GM19193 (cell line): ENCODE measurements around the gene LRRTM3.

ENCODE experiments used
- POLR2A ChIP-seq: IDR thresholded peaks from 4 replicates; pipeline ENCODE4 v1.6.1; 2011; ENCODE audit not compliant: insufficient read depth, insufficient read length; ENCODE audit errors: extremely low read depth

LRRTM3 gene

GRCh38 chr10:67115972-67116371 lies 190.1 kb downstream of the LRRTM3 start:
- TF ChIP-seq POLR2A = no peak

DNA sequence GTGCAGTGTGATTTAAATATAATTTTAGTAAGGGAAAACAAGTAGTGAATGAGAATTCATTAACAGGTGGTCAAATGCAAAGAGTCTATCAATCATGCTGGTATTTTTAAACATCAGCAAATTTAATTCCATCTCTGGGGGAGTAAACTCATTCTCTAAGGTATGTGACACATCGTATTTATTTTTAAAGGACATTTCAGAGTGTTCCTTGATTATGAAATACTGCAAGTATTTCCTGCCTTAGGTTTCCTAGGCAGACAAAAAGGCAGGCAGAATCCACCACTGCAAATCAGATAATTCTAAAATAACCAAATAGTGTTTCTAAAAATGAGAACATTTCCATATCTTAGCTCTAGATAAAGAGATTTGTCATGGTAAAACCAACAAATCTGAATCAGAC lies 193.8 kb downstream of the LRRTM3 start:
- no peak for TF ChIP-seq POLR2A

GRCh38 chr10:67127441-67127840 lies 201.6 kb downstream of the LRRTM3 start:
- no peak for TF ChIP-seq POLR2A

DNA sequence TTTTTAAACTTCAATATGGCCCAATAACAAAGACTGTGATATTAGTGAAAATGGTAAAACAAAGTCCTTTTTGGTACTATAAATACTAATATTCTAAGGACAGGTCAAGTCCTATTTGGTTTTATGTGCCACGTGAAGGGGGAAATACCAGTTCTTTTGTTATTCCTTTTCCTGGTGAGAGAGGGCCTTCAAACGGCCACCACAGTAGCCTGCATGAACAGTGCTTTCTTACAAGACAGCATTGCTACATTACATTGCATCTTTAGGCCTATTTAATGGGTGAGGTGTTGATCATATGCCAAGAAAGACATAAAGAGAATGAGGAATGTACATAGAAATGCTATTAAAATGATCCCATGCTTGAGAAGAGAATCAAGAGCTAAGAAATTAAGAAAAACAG lies 214.8 kb downstream of the LRRTM3 start:
- no peak for TF ChIP-seq POLR2A

- TF ChIP-seq POLR2A = no peak
Measured at GRCh38 chr10:67141300-67141699, 215.5 kb downstream of the LRRTM3 start.

DNA sequence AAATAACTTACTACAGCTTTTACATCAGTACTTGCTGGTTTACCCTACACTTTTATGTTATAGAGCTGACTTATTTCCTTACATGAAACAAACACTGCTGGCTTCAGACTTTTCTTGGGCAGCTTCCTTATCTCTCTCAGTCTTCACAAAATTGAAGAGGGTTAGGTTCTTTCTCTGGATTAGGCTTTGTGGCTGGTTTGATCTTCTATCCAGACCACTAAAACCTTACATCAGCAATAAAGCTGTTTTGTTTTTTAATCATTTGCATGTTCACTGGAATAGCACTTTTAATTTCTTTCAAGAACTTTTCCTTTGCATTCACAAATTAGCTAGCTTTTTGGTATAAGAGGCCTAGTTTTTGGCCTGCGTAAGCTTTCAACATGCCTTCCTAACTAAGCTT lies 218.7 kb downstream of the LRRTM3 start:
- TF ChIP-seq POLR2A = no peak
